HG02678 (cell line): ENCODE data around the gene ZNF70.

Experiments used
- ATAC-seq: cut with Tn5 transposase; IDR thresholded peaks from one replicate; pipeline ENCODE4 v1.9.1; 2021; ENCODE audit warnings: mild to moderate bottlenecking, moderate library complexity; ENCODE audit not compliant: unreplicated experiment

Gene ZNF70

DNA sequence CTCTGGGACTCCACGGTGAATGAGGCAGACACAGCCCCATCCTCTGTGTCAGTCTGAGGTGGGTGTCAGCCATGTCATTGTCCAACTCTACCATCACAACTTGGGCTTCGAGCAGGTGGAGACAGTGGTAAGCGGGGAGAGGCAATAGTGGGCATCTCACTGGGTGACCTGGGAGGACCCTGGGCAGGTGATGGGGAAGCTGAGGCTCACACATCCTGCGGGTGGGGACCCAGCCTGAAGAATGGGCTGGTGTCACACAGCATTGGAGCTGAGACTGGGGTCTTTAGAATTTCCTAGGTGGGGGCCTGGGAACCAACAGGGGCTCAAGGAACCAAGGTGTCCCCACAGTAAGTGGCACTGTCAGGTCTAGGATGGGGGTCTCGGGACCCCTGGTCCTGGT lies 28.8 kb upstream of the ZNF70 start:
- no peak for ATAC-seq

DNA sequence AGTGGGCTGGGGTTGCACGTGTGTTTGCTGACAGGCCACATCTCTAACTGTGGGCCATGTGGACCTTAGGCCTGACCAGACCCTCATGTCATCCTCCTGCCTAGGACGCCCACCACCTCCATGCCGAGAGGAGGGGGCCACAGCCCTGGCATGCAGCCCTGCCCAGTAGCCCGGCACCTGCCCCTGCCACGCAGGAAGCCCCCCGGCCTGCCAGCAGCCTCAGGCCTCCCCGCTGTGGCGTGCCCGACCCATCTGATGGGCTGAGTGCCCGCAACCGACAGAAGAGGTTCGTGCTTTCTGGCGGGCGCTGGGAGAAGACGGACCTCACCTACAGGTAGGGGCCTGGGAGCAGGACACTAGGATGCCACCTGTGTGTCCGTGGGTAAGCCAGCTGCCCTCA lies 28.2 kb upstream of the ZNF70 start:
- ATAC-seq = no peak

DNA sequence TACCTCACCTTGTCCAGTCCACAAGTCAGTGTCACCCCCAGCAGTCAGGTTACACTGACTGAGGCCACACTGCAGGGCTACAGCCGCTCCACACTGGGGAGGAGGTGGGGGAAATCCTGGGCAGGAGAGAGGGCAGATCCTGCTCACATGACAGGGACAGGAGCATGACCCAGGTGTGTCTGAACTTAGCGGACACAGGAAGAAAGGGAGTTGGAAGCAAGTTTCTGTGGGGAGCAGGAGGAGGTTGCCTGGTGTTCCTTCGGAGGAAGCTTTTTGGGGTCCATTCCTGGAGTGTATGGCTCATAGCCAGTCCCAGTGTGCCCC lies 27.6 kb upstream of the ZNF70 start:
- ATAC-seq = no peak

DNA sequence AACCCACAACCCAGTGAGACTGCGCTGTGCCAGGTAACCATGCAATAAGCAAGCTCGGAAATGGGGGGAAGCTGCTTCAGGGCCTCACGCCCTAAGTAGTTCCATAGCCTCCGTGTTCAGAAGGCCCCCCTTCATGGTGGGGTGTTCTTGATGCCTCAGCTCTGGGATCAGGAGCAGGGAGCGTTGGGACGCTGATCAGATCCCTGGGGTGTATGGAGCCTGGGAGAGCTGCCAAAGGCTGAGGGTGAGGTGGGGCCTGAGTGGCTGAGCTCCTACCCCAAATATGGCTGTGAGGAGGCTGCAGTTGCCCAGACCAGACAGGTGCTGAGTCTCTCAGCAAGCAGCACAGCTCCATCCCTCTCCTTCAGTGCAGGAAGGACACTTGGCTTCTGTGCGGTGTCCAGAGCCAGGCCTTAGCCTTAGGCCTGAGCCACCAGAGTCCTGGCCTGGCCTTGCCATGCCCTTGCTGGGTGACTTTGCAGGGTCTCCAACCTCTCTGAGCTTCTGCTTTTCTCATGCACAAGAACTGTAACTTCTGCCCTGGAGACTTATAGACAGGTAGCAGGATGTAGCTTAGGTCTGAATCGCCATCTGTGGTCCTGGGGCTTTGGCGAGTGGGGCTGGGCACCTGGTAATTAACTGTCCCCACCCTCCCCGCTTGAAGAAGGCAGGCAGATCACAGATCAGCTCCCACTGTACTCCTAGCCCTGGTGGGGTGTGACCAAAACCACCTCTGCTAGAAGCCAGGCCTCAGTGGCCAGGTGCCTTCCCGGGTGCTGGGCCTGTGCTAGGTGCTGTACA lies 27.1 kb upstream of the ZNF70 start:
- ATAC-seq = no peak

DNA sequence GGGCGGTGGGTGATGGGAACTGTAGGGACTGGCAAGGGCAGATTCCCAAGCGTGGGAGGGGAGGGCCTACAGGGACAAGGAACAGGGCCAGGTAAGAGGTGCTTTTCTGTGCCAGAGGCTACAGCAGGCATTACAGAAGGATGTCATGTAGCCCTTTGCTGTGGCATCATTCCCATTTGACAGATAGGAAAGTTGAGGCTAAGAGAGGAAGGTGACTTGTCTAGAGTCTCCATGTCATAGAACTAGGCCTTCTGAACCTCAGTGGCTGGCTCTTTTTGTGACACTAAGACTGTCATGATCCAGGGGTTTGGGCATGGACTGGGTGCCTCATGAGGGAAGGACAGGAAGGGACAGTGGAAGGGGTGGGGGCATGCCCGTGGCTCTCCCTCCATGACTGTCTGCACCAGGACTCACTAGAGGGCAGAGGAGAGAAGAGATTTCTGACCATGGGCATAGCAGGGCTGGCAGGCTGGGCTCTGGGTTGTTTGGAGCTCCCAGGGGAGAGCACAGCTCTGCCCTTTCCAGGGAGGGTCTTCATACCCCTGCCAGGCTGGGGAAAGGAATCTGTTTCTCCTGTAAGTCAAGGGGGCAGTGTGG lies 25.0 kb upstream of the ZNF70 start:
- no peak for ATAC-seq

DNA sequence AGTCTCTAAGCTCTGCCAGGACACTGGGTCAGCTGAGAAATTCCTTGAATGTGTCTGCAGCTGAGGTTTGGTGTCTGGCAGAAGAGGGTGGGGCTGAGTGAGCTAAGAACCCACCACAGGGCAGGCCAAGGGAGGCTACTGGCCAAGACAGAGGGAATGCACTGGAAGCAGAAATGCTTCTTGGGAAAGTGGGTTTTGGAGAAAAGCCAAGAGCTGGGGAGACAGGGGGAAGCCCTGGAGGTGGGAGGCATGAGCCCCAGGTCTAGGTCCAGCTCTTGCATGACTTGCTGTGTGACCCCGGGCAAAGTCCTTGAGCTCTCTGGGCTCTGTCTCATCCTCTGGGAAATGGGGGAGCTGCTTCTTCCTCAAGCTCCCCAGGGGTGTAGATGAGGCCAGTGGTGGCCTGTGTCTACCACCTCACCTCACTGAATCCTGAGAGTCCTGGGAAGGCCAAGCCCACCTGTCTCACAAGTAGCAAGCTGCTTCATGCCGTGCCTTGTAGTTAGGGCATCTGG lies 24.1 kb upstream of the ZNF70 start:
- ATAC-seq = no peak

DNA sequence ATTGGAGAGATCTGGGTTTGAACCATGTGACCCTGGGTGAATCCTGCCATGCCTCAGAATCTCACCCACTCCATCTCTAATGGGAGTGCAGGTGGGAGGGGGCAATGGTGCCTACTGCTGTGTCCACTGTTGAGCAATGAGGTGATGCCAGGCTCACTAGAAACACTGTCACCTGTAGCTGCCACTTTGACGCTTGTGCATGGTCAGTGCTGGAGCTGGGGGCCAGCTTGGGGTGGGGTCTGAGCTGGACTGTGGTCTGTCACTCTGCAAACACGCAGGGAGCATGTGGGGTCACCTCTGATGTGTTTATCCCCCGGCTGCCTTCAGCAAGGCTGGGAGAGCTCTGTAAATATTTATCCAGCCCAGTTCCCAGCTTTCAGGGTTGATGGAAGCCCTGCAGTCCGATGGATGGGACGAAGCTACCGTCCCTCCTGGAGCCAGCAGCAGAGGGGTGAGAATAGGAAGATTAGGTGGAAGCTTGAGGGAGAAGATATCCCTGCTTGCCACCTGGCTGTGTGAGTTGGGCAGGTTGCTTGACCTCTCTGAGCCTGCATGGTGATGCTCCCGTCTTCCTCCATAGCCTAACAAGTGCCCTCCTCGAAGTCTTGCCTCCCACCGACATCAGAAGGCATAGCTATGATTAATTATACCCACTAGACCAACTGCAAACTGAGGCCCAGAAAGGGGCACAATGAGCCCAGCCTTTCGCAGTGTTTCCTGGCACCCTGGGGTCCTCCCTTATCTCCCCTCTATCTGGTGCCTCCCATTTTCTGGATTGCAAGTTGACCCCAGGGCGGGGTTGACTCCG lies 23.4 kb upstream of the ZNF70 start:
- no peak for ATAC-seq

DNA sequence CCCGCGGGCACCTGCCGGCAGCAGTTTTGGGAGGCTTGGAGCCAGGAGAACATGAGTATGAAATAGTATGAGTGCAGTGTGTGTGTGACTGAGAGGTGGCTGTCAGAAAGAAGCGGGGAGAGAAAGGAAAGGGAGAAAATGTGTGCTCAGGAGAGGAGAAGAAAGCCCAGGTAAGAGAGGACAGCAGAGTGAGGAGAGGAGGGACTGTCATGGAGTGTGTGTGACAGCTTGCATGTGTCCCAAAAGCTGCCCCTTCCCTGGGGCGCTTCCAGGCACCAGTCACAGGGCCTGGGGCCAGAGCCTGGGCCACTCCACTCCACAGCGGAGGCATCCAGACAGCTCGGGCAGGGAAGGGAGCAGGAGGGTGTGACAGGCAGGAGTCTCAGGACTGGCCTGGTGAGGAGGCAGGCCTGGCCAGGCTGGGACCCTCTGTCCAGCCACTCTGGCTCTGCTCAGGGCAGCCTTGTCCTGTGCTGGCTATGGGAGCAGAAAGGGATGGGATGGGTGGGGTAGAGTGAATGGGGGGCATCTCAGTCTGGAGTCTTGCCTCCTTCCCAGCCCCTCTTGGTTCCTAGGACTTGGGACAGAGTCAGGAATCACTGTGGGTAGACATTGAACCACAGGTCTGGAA lies 22.7 kb upstream of the ZNF70 start:
- no peak for ATAC-seq

DNA sequence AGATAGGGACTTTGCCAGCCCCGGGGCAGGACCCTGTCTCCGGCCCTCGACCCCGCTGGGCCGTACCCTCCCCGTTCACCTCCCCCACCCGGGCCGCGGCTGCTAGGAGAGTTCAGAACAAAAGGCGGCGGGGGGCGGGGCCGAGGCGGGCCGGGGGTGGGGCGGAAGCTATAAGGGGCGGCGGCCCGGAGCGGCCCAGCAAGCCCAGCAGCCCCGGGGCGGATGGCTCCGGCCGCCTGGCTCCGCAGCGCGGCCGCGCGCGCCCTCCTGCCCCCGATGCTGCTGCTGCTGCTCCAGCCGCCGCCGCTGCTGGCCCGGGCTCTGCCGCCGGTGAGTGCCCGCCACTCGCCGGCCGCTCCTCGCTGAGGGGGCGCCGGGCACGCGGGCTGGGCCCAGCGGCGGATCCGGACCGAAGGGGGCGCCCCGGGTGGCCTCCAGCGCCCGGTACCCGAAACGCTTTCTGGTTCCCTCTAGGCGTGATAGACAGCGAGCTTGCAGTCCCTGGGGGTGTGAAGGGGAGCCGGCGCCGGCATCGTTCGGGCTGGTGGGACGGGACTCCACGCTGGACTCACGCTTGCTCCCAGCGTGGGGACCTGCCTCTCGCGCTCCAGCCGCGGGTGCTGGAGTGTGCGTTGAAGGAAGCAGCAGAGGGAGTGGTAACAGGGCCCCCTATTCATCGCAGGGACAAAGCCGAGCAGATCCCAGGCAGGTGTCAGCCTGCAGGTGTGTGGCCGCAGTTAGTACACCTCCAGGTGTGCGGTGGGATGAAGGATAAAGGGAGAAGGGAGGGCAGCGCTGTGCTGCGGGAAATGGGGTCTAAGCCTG lies 21.9 kb upstream of the ZNF70 start, which contains the start of gene MMP11:
Gene MMP11, plus strand, starts transcription at position 201 of the 825 bp plus-strand sequence. Its CDS starts 22 bp downstream, at position 223.
- no peak for ATAC-seq

DNA sequence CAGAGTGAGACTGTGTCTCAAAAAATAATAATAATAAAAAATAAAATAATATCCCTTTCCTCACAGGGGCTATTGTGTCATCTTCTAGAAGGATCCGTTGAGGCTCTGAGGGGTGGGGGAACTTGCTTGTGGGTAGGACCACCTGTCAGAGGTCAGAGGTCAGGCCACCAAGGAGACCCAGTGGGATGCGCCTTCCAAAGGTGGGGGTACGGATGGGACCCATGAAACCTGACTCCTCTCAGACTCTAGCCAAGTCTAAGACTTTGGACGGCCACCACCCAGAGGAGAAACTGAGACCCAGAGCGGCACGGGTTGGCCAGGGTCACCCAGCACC lies 21.4 kb upstream of the ZNF70 start:
- no peak for ATAC-seq

DNA sequence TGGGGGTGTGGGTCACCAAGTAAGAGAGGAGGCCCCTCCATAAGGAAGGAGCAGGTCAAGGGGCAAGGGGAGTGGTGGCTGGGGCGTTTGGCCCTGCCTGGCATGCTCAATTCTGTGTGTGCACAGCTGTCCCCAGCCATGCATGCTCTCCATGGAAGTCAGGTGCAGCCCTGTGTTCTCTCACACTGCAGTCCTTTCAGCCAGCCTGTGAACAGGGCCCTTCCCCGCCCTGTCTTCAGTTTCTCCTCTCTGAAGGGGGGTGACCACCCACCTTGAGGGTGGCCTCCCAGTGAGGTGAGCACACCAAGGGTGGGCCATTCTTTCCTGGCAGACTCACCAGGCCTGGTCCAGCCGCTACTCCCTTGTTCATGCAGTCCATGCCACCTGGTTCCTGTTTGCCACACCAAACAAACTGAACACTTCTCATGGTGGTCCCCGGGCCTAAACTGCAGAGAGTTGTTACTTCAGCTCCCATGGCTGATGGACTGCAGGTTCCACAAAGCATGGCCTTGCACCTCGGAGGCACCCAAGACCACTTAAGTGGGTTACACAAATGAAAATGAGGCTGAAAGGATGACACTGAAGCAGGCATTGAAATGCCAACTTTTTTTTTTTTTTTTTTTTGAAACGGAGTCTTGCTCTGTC lies 18.5 kb upstream of the ZNF70 start:
- no peak for ATAC-seq

DNA sequence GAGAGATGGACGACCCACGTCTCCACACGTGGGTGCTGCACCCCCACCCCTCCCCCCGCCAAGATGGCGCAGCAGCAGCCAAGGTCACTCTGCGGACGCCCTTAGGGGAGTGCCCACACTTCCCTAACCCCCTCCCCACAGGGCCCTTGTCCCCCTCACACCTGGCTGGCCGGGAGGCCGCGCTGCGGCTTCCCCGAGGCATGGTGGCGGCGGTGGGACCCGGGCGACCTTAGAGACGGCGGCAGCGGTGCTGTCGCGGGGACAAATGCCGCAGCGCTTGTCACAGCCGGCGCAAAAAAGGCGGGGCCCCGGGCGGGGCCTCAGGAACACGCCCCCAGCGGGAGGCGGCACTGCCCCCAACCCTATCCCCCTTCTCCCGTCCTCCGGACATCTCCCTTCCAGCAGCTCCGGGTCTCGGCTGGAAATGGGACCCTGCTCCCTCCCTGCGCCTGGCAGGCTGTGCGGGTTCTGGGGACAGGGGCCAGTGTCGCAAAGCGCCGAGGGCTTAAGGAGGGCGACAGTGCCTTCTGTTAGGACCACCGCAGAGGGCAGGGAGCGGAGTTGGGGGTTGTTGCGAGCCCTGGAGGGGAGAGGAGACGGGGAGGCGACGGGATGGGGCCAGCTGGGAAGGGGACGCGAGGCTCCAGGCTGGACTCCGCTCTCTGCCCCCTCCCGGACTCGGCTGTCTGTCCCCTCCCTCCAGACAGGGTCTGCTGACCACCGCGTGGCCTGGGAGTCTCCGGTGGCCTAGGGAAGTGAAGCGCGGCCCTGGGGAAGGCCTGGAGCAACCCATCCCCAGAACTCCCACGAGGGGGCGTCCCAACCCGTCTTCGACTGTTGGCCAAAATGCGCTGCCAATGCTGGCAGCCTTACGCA lies 17.0 kb upstream of the ZNF70 start, which contains the start of gene CHCHD10:
Gene CHCHD10, minus strand, starts transcription at position 300 of the 876 bp plus-strand sequence. Its CDS starts 98 bp downstream, at position 202.
- ATAC-seq = peak; percentile 59

DNA sequence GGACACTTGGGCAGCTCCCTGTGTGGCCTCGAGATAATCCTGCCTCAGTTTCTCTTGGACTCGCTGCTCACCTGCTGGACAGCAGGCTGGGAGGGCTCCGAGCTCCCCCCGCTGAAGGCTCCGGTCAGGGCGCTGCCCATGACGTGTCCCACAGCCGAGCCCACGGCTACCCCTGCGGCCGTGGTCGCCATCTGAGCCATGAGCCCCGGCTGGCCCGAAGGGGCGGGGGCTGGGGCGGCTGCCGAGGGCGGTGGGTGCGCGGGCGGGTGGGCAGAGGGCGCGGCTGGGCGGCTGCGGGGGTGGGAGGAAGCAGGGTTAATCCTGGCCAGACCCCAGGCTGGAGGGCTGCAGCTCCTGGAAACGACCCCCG lies 16.4 kb upstream of the ZNF70 start:
- no peak for ATAC-seq

DNA sequence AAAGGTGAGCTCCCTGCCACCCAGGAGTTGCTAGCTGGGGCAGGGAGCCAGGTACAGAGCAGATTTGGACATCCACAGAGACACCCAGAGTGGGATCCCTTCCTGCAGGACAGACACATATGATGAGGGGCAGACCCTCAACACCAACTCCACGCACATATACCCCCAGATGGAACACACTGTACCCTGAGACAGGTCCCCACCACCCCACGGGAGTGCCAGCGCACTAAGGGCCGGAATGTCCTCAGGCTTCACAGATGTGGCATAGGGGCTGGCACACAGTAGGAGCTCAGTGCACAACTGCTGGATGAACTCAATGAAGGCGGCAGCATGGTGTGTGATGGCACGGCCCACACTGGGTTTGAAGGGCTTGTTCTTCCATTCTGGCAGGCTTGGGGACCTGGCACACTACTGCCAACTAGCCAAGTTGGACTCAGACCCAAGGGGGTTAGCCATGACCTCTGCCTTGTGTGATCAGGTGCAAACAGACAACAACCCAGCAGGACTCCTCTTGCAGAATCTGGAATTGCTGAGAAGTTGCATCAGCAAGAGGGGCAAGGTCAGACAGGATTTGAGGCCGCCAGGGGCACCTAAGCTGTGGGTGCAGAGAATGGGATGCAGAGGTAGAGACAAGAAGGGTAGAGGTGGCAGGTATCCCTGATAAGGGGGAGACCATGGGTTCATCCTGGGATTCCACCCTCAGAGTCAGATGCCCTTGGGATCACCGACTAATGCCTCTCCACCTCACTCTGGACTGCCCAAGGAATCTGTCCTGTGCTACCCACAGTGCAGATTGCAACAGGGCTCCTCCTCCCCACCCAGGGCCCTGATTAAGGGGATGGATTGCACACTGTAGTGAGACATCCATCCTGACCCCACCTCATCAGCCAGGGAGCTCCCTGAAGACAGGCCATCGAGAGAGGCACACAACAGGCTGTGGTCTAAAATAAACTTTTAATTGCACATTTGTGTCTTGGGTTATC lies 14.3 kb upstream of the ZNF70 start:
- ATAC-seq = no peak

DNA sequence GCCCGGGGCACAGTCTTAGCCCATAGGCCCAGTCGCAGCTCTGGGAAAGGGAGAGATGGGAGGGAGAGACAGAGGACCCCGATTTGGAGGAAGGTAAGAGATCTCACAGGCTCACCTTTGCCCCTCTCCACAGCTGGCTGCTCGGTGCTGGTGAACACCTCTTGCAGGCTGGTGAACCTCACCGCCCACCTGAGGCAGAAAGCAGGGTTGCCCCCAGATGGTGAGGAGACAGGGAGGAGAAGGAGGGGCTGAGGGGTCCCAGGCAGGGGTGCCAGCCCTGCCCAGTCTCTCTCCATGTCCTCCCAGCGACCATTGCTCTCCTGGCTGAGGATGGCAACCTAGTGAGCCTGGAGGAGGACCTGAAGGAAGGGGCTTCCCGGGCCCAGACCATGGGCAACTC lies 13.0 kb upstream of the ZNF70 start:
- ATAC-seq = no peak

DNA sequence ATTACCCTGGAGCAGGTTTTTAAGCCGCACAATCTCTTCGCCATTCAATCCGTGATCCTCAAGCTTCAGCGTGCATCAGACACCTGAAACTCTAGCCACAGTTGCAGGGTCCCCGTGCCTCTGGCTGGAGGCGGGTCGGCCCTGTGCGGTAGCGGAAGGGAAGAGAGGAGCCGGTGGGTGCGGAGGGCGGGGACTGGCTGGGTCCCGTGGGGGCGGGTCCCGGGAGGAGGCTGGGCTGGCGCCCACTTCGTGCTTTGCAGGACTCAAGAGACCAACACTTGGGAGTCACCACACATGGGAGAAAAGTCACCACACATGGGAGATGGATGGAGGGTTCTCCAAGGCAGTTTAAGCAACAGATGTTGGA lies 12.7 kb upstream of the ZNF70 start:
- ATAC-seq = no peak

DNA sequence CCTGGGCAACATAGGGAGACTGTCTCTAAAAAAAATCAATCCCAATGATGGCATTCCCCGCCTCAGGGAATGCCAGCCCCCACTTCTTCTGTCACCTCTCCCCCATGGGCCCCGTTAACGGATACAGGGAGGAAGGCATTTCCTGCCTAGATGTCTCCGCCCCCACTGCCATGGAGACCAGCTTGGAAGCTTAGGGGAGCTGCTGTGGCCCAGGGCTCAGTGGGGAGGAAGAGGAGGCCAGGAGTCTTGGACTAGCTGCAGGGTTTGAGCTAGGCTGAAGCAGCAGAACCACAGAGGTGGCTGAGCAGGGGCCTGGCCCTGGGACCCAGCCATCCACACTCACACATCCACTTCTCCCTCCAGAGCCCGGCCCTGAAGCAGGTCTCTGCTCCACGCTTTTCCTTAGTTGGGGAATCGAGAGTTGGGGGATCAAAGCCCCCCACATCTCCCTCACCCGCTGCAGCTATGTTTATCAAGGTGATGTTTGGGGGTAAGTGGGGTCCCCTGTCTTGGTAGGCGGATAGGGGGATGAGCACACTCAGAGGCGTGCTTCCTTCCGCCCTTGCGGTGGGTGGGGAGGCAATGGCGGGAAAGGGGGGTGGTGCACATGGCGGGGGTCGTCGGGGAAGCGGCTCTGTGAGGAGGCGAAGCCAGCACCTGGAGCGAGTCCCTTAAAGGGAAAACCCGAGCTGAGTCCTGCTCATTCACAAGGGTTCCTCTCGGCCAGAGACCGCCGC lies 12.1 kb upstream of the ZNF70 start, which contains the start of gene C22orf15:
Gene C22orf15, plus strand, starts transcription at position 149 of the 737 bp plus-strand sequence. Its CDS starts 317 bp downstream, at position 466.
- no peak for ATAC-seq
